Left renal pelvis (tissue), 4 donors: Measurements from ENCODE around the gene UBTF. TPM values are rescaled to one million over a fixed set of nuclear protein-coding genes. Genes with fewer than 3 reads are reported as not detected.

Source experiments
- DNase-seq, 4 donors: peaks; one replicate each; pipeline ENCODE4 v3.0.0-alpha.2; 2013; ENCODE audit warnings: low read depth in 4 of 4, low spot score in 3 of 4
- polyA plus RNA-seq, 4 donors: library from polyadenylated mRNA; unstranded; fragments of 120-200 nt; gene quantifications; one replicate each; pipeline ENCODE4 v1.2.1, GENCODE V29; 2013; ENCODE audit not compliant: insufficient read length in 4 of 4

The UBTF gene, protein sequence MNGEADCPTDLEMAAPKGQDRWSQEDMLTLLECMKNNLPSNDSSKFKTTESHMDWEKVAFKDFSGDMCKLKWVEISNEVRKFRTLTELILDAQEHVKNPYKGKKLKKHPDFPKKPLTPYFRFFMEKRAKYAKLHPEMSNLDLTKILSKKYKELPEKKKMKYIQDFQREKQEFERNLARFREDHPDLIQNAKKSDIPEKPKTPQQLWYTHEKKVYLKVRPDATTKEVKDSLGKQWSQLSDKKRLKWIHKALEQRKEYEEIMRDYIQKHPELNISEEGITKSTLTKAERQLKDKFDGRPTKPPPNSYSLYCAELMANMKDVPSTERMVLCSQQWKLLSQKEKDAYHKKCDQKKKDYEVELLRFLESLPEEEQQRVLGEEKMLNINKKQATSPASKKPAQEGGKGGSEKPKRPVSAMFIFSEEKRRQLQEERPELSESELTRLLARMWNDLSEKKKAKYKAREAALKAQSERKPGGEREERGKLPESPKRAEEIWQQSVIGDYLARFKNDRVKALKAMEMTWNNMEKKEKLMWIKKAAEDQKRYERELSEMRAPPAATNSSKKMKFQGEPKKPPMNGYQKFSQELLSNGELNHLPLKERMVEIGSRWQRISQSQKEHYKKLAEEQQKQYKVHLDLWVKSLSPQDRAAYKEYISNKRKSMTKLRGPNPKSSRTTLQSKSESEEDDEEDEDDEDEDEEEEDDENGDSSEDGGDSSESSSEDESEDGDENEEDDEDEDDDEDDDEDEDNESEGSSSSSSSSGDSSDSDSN
- 100 to 1,000 TPM; 121 to 137 (median 129) TPM for polyA plus RNA-seq

DNA sequence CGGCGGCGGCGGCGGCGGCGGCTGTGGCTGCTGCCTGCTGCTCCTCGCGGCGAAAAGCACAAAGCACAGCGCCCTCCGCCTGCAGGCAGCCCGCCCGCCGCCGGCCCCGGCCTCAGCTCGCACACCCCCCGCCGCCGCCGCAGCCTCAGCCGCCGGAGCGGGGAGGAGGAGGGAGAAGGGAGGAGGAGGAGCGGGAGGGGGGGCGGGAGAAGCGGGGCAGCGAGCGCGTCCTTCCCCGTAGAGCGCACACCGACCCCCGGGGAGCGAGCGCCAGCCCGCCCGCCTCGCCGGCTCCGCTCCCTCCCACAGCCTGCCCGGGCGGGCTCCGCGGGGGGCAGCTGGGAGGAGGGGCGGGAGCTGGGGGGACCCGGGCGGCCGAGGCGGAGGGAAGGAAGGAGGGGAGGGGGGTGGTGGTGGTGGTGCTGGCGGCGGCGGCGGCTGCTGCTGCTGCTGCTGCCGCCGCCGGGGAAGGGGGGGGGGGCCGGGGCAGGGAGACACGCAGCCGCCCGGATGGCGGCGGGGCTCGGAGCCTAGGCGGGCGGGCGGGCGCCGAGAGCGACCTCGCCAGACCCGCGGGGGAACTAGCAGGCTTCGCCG, at the start of gene UBTF:
TSS of gene UBTF (minus strand) at position 60 of the 597 bp plus-strand sequence. CDS start 1,446 bp downstream, outside the sequence.
- peak in 3 of 4 donors; percentile 60 to 65 (median 64) for DNase-seq

DNA sequence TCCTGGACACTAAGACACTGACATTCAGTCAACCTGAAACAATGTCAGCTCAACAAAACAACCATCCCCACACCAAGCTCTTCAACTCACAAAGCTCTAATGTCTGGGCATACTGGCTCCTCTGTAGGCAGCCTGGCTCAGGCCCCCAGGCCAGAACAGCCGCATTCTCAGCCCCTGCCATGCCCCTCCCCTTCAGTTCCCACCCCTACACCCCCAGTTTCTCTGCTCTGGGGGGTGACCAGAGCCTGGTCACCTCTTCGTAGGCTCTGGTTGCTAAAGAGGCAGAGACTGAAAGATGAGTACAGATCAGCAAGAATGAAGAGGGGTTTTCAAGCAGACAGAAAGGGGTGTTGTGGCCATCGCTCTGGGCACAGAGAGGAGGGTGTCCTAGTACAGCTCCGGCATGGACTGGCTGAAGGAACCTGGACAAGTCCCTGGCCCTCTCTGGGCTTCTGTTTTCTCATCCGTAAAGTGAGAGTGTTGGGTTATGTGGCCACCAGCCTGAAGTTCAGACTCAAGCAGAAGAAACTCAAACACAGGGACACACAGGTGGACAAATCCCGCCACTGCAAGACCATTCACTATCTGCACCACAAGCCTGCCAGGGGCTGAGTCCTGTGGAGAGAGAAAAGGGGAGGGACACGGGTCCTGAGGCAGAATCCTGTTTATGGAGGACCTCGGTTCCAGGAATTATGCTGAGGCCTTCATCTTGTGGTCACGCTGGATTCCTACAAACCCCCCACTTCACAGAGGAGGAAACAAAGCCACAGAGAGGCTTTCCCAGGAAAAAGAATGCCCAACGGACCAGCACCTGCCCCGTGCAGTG, 49.4 kb upstream of the UBTF start:
- no peak for DNase-seq

DNA sequence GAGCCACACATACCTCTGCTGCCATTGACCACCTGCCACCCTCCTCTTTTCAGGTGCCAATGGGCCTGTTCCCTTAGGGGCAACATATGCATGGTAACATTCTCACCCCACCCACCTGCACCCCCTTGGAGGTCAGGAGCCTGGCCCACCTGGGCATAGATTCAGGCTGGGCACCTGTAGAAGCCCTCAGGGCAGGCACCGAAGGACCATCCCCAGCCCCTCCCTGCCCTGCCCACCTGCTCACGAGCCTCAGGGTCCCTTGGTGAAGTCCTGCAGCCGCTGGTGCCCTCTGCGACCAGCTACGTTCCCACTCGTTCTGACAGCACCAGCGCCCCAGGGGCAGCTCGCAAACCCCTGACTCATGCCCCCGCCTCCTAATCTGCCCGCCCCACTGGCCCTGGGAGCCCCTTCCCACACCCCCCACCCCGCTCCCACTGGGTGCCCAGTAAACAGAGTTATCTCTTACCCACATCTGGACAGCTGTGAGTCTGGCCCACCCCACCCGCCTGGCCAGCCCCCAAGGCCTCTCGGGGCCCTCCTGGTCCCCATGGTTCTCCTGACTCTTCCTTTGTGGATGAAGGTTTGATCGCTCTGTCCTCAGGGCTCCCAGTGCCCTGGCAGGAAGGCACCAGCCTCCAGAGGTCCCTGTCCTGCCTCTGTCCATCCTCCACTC, 48.5 kb upstream of the UBTF start, which contains the start of gene SLC4A1:
TSS of gene SLC4A1 (minus strand) at position 318 of the 673 bp plus-strand sequence. CDS start 5,269 bp downstream, outside the sequence.
- DNase-seq = no peak

DNA sequence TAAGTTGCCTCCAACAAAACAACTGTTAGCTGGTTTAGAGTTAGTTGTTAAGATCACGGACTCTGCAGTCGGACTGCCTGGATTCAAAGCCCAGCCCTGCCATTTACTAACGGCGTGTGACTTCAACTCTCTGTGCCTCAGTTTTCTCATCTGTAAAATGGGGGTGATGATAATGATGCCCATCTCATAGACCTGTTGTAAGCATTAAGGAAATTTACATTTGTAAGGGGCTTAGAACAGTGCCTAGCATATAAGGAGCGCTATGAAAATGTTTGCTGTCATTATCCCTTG, 47.6 kb upstream of the UBTF start:
- no peak for DNase-seq

DNA sequence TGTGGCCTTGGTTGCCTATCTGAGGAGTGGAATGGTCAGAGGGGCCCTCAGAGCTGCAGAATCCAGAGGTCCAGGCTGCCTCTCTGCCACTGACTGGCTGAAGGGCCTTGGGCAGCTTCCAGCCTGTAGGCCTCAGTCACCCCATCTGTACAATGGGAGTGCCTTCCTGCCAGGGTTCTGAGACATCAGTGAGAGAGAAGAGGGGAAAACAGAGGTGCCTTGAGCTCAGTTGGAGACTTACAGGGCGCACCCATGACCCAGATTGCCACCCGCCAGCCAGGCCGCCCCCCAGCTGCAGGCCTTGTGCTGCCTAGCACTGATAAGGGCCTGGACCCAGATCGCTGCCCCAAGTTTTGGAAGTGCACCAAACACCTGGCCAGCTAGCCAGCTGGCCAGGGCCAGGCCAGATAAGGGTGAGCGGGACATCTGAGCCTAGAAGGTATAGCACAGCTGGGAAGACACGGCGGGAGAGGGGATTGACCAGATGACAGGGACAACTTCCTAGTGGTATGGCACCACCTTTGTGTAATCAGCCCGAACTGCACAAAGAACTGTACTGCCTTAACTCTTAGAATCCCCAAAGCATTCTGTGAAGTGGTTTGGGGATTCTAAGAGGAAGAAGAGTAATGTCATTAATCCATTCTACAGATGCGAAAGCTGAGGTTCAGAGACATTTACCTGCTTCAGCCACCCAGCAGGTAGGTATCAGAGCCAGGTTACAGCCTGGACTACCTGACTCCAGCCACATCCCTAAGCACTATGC, 47.1 kb upstream of the UBTF start:
- no peak for DNase-seq

DNA sequence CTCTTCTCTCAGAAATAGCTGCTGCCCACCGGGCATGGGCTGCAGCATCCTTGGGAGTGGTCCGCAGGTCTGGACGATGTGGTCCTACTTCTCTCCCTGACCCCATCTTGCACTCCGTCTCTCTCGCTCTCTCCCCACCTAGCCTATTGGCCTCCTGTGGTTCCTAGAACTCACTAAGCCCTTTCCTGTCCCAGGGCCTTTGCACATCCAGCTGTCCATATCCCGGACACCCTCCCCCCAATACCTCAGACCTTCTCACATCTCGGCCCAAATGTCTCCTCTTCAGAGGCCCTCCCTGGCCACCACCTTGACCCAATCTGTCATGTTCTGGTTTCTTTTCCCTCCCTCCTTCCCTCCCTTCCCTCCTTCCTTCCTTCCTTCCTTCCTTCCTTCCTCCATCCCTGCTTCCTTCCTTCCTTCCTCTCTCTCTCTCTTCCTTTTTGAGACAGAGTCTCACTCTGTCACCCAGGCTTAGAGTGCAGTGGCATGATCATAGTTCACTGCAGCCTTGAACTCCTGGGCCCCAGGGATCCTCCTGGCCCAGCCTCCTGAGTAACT, 43.9 kb upstream of the UBTF start:
- no peak for DNase-seq

DNA sequence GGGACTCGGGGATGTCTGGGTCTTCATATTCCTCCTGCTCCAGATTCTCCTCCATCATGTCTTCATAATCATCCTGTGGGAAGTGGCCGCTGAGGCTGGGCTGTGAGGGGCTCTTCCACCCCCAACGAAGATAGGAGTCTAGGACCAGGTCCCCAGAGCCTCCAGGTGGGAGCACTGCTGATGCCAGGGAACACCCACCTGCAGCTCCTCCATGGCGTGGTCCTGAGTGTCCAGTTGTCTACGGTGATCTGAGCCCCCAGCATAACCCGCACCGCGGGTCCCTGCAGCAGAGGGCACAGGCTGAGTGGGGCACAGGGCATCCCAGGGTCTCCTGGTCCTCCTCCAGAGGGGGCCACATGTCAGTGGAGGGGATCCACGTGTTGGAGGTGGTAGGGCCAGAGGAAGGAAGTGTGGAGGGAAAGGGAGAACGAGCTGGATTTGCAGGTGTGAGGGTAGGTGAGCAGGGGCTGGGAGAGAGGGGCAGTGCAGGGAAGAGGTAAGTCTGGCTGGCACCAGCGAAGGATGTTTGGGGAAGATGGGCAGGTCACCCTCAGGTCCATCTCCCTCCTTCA, 43.3 kb upstream of the UBTF start:
- no peak for DNase-seq

DNA sequence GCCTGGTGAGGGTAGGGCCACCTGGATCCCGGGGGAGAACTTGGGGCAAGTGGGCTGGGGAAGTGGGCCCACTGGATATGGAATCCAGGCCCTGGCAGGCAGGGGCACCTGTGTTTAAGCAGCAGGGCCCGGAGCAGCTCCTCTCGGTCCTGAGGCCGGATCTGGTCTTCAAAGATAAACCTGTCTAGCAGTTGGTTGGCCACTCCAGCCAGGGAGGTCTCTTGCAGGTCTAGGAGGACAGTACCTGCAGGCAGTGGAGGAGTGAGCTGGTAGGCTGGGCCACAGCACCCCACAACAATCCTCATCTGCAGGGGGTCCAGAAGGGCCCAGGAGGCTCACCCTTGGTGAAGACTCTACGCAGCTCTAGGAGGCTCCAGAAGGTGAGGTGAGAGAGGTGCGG, 40.8 kb upstream of the UBTF start:
- no peak for DNase-seq

DNA sequence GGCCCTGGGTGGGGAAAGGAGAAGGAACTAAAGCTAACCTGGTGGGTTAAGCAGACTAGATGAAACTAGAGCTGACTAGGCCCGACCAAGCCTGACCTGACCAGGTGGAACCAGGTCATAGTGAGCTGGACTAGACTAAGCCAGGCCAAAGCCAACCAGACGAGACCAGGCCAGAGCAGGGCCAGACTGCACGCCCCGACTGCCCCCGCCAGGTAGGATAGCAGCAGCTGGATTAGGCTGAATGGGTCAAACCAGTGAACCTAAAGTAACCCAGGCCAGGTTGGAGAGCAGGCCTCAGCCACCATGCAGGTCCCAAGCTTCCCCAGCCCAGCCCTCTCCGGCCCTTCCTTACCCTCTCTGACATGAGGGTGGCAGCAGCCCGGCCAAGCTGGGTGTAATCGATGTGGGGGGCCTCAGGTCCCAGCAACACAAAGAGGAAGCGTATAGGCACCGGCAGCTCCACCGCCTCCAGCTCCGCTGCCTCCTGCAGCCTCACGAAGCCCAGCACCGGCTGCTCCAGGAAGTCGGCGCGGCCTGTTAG, 39.4 kb upstream of the UBTF start:
- DNase-seq = no peak

DNA sequence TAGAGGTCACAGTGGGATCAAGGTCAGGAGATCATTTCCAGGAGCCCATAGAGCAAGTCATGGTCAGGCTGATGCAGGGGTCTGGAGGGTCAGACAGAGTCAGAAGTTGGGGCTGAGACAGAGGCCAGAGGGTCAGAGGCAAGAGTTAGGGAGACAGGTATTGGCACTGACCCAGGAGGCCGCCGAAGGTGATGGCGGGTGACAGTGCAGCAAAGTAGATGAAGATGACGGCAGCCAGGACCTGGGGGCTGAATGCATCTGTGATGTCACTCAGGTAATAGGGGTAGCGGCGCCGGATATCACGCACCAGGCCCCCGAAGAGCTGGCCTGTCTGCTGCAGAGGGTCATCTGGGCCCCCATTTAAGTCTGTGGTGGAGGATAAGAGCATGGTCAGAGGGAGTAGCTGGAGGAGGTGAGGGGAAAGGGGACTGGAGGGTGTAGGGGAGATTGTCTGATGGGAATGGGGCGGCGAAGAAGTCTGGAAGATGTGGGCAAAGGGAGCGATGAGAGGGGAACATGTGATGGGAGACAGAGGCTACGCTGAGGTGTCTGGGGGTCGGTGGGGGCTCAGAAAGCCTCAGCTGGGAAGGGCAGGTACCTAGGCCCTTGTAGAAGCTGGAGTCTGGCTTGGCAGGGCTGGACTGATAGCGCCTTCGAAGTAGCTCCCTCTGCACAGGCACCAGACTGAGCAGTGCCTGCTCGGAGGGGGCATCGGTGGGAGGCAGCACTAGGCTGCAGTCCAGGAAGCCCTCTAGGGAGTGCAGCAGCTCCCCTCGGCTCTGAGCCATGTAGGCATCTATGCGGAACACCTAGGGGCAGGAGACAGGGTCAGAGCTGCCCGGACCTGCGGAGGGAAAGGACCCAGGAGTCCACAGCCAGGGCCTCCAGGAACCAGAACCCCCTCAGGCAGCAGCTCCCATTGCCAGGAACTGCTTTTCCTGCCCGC, 38.6 kb upstream of the UBTF start:
- DNase-seq = no peak

DNA sequence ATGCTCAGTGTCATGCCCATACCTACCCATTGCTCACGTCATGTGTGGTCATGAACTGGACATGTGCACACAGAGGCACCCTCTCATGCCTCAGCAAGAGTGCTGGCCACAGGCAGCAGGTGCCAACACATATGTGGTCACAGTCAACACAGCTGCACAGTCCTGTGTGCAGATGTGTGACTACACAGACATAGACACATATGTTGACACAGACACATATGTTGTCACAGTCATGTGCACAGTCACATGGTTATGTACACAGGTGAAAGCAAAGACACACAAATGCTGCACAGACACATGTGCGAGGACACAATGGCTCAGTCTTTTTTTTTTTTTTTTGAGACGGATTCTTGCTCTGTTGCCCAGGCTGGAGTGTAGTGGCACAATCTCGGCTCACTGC, 37.2 kb upstream of the UBTF start:
- DNase-seq = no peak

DNA sequence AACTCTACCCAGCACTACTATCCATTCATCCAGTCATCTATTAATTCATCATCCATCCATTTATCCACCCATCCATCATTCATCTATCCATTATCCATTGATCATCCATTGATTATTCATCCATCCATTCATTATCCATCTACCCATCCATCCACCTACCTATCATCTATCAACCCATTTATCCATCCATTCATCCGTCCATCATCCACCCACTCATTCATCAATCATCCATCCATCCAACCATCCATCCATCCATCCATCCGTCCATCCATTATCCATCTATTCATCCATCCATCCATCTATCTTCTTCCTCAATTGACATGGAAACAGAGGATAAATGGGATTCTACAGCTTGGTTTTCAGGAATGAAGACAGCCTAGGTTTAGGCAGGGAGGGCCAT, 36.4 kb upstream of the UBTF start:
- DNase-seq = no peak

DNA sequence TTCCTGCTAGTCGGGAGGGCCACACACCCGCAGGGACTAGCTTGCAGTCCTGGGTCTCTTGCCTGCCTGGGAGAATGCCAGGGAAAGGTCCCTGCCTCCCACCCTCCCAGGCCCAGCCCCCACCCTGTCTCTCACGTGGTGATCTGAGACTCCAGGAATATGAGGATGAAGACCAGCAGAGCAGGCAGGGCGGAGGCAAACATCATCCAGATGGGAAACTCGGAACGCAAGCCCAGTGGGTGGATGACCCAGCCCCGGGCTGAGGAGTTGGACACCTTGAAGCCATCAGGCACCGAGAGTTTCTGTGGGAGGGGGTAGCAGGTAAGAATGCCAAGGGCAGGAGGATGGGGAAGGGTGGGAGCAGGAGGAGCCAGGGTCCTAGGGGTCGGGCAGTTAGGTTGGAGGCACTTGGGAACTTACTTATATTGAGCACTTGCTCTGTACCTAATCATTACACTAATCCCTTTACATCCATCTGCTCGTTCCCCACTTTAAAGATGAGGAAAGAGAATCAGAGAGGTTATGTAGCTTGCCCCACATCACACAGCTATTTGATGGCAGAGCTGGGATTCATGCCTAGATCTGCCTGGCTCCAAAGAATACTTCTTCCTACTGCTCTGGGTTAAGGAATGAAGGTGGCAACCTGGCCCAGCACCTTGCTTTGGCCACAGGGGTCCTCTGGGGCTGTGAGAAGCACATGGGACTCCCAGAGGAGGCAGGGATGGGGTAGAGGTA, 35.1 kb upstream of the UBTF start:
- DNase-seq = no peak

DNA sequence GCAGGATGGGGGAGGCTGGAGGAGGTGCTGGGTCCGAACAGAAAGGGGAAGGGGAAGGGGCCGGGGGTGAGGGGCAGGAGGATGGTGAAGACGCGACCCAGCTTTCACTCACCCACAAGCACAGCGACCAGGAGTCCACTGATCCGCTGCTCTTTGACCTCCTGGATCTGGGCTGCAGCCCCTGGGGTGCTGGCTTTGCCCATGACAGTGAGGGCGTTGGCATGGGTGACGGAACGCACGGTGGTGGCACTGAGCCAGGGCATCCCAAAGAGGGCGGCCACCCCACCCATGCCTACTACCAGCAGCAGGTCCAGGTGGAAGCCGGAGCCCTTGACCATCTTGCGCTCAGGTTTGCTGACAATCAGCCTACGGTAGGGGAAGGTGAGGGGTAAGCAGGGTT, 33.5 kb upstream of the UBTF start:
- DNase-seq = no peak

DNA sequence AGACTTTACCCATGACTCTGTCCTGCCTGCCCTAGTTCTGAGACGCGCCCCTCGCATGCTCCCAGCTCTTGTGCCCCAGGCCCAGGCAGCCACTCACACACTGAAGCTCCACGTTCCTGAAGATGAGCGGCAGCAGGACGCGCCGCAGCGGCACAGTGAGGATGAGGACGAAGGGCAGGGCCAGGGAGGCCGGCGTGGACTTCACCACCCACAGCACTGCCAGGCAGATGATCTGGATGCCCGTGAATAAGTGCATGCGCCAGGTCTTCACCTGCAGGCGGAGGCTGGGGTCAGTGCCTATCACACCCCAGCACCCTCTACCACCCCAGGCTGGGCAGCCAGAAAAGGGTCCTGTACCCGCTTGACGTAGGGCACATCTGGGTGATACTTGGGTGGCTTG, 31.6 kb upstream of the UBTF start:
- DNase-seq = no peak

DNA sequence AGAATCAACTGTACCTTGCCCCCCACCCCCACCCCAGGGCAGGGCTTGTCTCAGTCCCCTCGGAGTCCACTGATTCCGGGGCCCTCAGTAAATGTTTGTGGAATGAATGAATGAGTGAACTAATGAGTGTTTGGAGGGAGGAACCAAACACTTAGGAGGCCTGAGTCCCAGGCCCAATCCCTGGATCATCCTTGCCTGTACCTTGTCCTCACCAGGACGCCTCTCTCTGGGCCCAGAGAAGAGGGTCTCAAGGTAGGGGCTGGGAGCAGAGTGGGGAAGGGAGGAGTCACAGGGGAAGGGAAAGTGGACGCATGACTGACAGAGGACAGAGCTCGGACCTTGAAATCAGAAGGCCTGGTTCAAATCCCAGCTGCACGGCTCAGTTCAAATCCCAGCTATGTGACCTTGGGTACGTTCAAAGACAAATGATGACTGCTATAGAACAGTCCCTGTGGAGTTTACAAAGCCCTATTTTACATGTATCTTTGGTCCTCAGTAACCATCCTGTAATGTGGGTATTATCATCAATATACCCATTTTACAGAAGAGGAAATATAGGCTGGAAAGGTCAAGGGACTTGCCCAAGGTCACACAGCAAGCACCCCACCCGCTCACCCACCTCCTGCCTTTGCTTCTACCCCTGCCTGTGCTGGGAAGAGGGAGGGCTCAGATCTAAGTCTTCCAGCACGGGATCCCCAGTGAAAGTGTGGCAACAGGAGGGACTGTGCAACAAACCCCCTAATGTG, 30.2 kb upstream of the UBTF start:
- DNase-seq = no peak
